Activated CD8-positive, alpha-beta T cell treated with anti-CD3 and anti-CD28 coated beads, Interleukin-2, amount 10 ng/mL, durations not matched to agents 7 days and 5 days (primary cell): ENCODE results near the gene SOX1. TPM values are rescaled to one million over a fixed set of nuclear protein-coding genes. Genes with fewer than 3 reads are reported as not detected.

Experiments used
- ATAC-seq: fragments of 150-1000 bp; cut with Tn5 transposase; one replicate; pipeline ENCODE4 v1.10.0; 2021; ENCODE audit warnings: moderate library complexity
- CTCF ChIA-PET: fragments of 350-600 bp; sonication (Branson Sonifier 250); formaldehyde crosslinking; loops from one replicate; lab custom pipeline; 2021; ENCODE audit warnings: antibody characterized with exemption; lab: Charles Lee
- POLR2A ChIA-PET: fragments of 350-600 bp; sonication (Branson Sonifier 250); formaldehyde crosslinking; loops from one replicate; lab custom pipeline; 2021; ENCODE audit warnings: antibody characterized with exemption; lab: Charles Lee
- DNase-seq: peaks from one replicate; pipeline ENCODE4 v3.0.0-alpha.2; 2020
- H3K27ac Mint-ChIP-seq: one replicate; pipeline ENCODE4 v1.8.0; 2021; ENCODE audit warnings: mild to moderate bottlenecking, mixed read lengths
- H3K27me3 Mint-ChIP-seq: one replicate; pipeline ENCODE4 v1.8.0; 2021; ENCODE audit warnings: low read depth, mixed read lengths
- H3K36me3 Mint-ChIP-seq: one replicate; pipeline ENCODE4 v1.8.0; 2021; ENCODE audit warnings: low read depth, mixed read lengths
- H3K4me1 Mint-ChIP-seq: one replicate; pipeline ENCODE4 v1.8.0; 2021; ENCODE audit warnings: low read depth, mixed read lengths
- H3K4me3 Mint-ChIP-seq: one replicate; pipeline ENCODE4 v1.8.0; 2021; ENCODE audit warnings: mild to moderate bottlenecking, mixed read lengths
- H3K9me3 Mint-ChIP-seq: one replicate; pipeline ENCODE4 v1.8.0; 2022; ENCODE audit warnings: mixed read lengths; ENCODE audit not compliant: insufficient read depth
- total RNA-seq, 2 experiments: library from RNA; stranded (reverse); gene quantifications; one replicate each; pipeline ENCODE4 v1.2.3, GENCODE V29; 2021

The SOX1 gene
- total RNA-seq, 2 experiments from 2014 or later, result not detected

- Mint-ChIP-seq H3K27me3 (peaks cover 57% of the 10 kb centered on the region), H3K4me3 (peak overlapping the region; percentile 54), H3K4me1 (no peaks in the 10 kb centered on the region), H3K27ac (peak overlapping the region; percentile 79), H3K36me3 (peaks cover 24% of the 10 kb centered on the region), H3K9me3 (peaks cover 17% of the 10 kb centered on the region)
- ChIA-PET CTCF (no interaction called here), POLR2A (no interaction called here)
- ATAC-seq (no peak), DNase-seq (no peak)
These were observed 1.7 kb downstream of the SOX1 start for GRCh38 chr13:112068540-112069060.

DNA sequence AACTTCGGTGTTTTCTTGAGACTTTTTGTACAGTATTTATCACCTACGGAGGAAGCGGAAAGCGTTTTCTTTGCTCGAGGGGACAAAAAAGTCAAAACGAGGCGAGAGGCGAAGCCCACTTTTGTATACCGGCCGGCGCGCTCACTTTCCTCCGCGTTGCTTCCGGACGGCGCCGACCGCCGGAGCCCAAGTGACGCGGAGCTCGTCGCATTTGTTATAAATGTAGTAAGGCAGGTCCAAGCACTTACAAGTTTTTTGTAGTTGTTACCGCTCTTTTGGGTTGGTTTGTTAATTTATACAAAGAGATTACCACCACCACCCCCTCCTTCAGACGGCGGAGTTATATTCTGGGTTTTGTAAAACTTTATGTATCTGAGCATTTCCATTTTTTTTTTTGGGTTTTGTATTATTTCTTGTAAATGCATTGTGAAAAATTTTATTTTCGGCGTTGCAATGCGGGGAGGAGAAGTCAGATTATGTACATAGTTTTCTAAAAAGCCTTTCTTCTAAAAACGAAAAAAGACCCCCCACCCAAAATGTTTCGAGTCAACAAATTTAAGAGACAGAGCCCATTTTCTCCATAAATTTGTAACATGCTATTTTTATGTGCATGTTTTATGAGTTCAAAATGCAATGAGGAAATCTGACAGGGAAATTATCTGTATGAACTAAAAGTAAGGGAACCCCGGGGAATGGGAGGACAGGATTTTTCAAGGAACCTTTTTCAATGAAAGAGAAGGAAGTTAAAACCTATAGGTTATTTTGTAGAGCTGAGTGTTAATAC, 2.3 kb downstream of the SOX1 start:
- CTCF ChIA-PET, result no interaction called here

DNA sequence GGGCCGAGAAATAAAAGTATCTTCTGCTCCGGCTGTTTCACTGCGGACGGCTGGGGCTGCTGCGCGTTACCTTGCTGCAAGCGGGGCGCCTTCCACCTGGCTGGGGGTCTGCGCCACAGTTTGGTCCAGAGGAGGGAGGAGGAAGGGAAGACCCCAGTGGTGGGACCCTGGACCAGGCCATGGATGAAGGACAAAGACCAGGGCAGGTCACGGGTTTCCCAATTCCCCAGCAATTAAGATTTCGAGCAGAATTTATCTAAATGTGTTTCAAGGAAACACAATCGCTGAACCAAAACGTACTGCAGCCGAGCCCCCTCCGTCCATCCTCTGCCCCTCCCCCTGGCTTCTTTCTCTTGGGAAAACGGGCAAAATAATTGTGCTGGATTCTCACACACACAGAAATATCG, 2.9 kb downstream of the SOX1 start:
- H3K9me3 Mint-ChIP-seq, result peaks cover 17% of the 10 kb centered on the region
- peaks cover 27% of the 10 kb centered on the region for H3K36me3 Mint-ChIP-seq
- no peaks in the 10 kb centered on the region for H3K4me1 Mint-ChIP-seq
- peak overlapping the region; percentile 54 for H3K4me3 Mint-ChIP-seq
- ChIA-PET POLR2A (no interaction called here), CTCF (no interaction called here)
- DNase-seq (no peak), ATAC-seq (no peak)
- H3K27me3 Mint-ChIP-seq, result peaks cover 59% of the 10 kb centered on the region
- peak overlapping the region; percentile 12 for H3K27ac Mint-ChIP-seq

More for the DNA sequence above, 2.3 kb downstream of the SOX1 start:
- peaks cover 17% of the 10 kb centered on the region for H3K9me3 Mint-ChIP-seq
- H3K27me3 Mint-ChIP-seq, result peaks cover 57% of the 10 kb centered on the region
- H3K27ac Mint-ChIP-seq, result peak overlapping the region; percentile 79
- DNase-seq, result no peak
- POLR2A ChIA-PET, result no interaction called here
- H3K4me3 Mint-ChIP-seq, result peak overlapping the region; percentile 54
- ATAC-seq, result no peak
- H3K4me1 Mint-ChIP-seq, result no peaks in the 10 kb centered on the region
- peaks cover 27% of the 10 kb centered on the region for H3K36me3 Mint-ChIP-seq

GRCh38 chr13:112071102-112071722, 4.3 kb downstream of the SOX1 start:
- peaks cover 20% of the 10 kb centered on the region for H3K36me3 Mint-ChIP-seq
- H3K27ac Mint-ChIP-seq, result peak overlapping the region; percentile 55
- DNase-seq (no peak), ATAC-seq (no peak)
- H3K27me3 Mint-ChIP-seq, result peaks cover 59% of the 10 kb centered on the region
- POLR2A ChIA-PET, result no interaction called here
- no peaks in the 10 kb centered on the region for H3K4me1 Mint-ChIP-seq
- CTCF ChIA-PET, result no interaction called here
- H3K9me3 Mint-ChIP-seq, result peaks cover 17% of the 10 kb centered on the region
- H3K4me3 Mint-ChIP-seq, result peak overlapping the region; percentile 49

DNA sequence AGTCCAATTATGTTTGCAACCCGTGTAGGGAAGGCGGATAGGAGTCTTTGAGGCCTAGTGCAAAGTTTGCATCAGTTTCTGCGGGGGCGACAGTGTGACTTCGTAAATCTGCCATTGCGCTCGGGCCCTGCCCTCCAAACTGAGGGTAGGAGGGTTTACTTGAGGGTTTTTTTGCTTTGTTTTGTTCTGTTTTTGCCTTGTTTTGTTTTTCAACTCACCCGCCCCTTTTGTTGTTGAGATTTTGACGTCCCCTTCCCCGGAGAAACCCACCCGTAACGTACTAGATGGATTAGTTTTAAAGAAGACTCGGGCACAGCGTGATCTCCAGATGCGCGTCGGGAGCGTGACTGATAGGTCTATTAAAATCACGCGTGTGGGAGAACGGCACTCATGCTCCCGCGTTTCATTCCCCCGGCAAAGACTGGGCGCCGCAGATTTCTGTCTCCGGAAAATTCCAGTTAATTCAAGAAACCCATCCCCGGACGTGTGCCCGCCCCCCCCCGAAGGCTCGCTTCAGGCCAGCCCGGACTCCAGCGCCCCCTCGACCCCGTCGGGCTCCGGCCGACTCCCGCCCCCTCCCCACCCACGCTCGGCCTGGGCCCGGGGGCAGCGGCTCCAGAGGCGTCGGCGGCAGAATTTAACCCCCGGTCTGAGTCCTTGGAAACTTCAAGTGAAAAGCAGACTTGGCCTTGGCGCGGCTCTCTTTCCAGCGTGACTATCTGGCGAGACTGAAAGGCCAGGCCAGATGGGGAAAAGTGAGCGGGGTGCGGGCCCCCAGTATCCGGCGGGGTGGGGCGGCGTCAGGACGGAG, 5.0 kb downstream of the SOX1 start:
- Mint-ChIP-seq H3K4me1 (no peaks in the 10 kb centered on the region), H3K9me3 (peaks cover 17% of the 10 kb centered on the region), H3K27me3 (peaks cover 61% of the 10 kb centered on the region), H3K27ac (peak overlapping the region; percentile 55), H3K36me3 (peaks cover 20% of the 10 kb centered on the region), H3K4me3 (peak overlapping the region; percentile 49)
- POLR2A ChIA-PET, result no interaction called here
- ATAC-seq (no peak), DNase-seq (no peak)
- CTCF ChIA-PET, result no interaction called here

GRCh38 chr13:112072534-112073244, 5.7 kb downstream of the SOX1 start:
- H3K36me3 Mint-ChIP-seq, result peaks cover 20% of the 10 kb centered on the region
- H3K27ac Mint-ChIP-seq, result no peak overlapping the region
- H3K9me3 Mint-ChIP-seq, result peaks cover 17% of the 10 kb centered on the region
- no peak overlapping the region for H3K4me3 Mint-ChIP-seq
- ChIA-PET POLR2A (no interaction called here), CTCF (no interaction called here)
- ATAC-seq (no peak), DNase-seq (no peak)
- no peaks in the 10 kb centered on the region for H3K4me1 Mint-ChIP-seq
- peaks cover 61% of the 10 kb centered on the region for H3K27me3 Mint-ChIP-seq

DNA sequence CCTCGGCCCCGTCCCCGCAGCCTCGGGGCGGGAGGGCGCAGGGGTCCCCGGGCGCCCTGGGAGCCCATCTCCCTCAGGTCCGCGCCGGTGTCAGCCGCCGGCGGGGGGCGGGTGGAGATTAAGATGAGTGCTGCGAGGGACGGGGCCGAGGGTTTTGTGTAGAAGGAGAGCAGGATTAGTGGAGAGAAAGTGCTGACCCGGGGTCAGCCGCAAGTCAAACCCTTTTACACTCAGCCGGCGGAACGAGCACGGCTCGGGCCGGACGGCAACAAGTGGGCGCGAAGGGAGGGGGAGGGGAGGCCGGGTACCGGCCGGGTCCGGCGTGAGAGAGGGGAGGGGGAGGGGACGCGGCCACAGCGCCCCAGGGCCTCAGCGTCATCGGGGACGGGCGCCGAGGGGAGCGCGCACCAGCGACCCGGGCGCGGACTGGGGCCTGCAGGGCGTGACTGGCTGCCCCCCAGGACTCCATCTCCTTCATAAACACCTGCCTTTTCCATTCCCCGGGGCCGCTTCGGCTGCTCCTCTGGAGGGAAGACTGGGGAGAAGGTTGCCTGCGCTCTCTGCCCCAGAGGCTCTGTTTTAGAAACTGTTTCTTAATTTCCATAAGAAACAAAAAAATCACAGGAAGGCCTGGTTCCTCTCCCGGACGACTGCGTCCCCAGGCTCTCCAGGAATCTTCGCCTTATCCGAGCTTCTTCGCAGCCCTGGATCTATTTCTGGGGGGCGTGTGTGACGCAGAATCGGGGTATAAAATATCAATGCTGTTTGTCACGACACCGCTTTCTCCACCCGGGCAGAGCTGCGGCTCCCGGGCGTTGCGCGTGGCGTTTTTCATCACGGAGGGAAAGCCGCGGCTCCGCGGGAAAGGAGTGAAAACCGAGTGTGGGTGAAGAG, 6.5 kb downstream of the SOX1 start:
- peak overlapping the region; percentile 34 for H3K4me3 Mint-ChIP-seq
- POLR2A ChIA-PET, result no interaction called here
- peaks cover 64% of the 10 kb centered on the region for H3K27me3 Mint-ChIP-seq
- H3K9me3 Mint-ChIP-seq, result peaks cover 17% of the 10 kb centered on the region
- DNase-seq (no peak), ATAC-seq (no peak)
- peak overlapping the region; percentile 57 for H3K27ac Mint-ChIP-seq
- H3K4me1 Mint-ChIP-seq, result no peaks in the 10 kb centered on the region
- CTCF ChIA-PET, result no interaction called here
- H3K36me3 Mint-ChIP-seq, result peaks cover 20% of the 10 kb centered on the region

DNA sequence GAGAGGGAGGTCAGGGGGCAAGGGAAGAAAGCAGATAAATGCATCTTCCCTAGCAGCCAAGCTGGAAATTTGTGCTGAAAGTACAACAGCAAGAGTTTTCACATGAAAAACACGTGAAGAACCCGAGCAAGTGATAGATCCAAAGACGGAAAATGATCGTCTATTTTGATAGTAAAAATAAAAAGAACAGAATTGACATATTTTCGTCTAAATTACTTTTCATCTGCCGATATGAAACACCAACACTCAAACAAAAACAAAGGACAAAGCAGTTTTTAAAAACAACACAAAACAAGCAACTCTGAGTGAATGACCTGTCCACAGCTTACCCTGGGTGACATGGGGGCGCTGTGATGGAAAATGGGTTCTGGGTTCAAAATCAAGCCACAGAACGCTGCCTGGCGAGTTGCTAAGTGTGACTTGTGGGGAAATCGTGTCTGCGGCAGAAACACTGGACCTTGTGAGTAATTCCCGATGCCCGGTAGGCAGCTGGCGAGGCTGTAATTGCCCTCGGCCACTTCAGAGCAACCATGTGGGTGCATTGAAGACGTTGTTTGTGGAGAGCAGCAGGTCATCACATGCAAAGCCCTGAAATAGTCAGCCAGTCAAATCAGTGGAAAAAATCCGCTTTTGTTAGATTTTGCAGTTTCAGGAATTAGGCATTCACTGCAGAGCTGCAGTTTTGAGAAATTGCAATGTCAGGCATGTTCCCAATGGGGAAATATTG, 7.4 kb downstream of the SOX1 start:
- H3K9me3 Mint-ChIP-seq, result peaks cover 12% of the 10 kb centered on the region
- H3K27me3 Mint-ChIP-seq, result peaks cover 58% of the 10 kb centered on the region
- CTCF ChIA-PET, result no interaction called here
- H3K4me3 Mint-ChIP-seq, result peak overlapping the region; percentile 34
- H3K4me1 Mint-ChIP-seq, result no peaks in the 10 kb centered on the region
- H3K36me3 Mint-ChIP-seq, result peaks cover 15% of the 10 kb centered on the region
- no peak for DNase-seq
- POLR2A ChIA-PET, result no interaction called here
- ATAC-seq, result no peak
- peak overlapping the region; percentile 57 for H3K27ac Mint-ChIP-seq

DNA sequence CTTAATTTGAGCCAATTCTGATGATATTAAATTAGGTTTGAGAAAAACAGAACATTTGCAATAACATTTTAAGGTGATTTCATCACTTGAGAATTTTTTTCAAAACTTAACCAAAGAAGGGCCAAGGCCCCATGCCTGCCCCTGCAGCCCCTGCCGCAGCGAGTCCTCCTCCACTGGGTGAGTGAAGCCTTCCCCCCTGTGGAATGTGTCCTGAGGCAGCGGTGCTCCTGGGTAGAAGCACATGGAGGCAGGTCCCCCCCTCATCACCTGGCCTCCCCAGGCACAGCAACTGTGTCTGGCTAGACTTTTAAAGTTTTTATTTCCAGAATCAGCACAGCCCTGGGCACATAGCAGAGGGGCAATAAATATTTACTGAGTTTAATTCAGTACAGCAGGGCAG, 10.8 kb downstream of the SOX1 start:
- Mint-ChIP-seq H3K9me3 (no peaks in the 10 kb centered on the region), H3K36me3 (peaks cover 3% of the 10 kb centered on the region), H3K4me1 (no peaks in the 10 kb centered on the region), H3K27me3 (peaks cover 39% of the 10 kb centered on the region), H3K4me3 (no peak overlapping the region), H3K27ac (no peak overlapping the region)
- DNase-seq (no peak), ATAC-seq (no peak)
- ChIA-PET CTCF (no interaction called here), POLR2A (no interaction called here)

DNA sequence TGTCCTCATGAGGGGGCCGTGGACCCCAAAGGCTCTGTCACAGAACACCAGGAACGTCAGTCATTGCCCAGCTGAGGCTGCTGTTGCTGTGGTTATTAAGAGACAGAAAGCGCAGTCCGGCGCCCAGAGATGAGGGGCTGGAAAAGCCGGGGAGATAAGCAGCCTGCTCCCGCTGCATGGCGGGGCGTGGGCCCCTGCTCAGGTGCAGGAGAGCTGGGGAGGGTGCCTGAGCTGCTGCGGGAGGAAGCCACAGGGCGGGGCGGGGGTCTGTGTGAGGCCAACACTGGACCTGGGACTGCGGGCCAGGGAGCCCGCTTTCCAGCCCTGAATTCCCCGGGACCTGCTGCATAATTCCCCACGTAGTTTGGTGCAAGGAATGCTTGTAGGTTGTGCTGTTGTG, 11.3 kb downstream of the SOX1 start:
- H3K4me3 Mint-ChIP-seq, result no peak overlapping the region
- CTCF ChIA-PET, result no interaction called here
- peaks cover 37% of the 10 kb centered on the region for H3K27me3 Mint-ChIP-seq

More for the DNA sequence above, 11.3 kb downstream of the SOX1 start:
- POLR2A ChIA-PET, result no interaction called here
- Mint-ChIP-seq H3K9me3 (no peaks in the 10 kb centered on the region), H3K4me1 (no peaks in the 10 kb centered on the region), H3K27ac (no peak overlapping the region), H3K36me3 (peaks cover 3% of the 10 kb centered on the region)
- DNase-seq (no peak), ATAC-seq (no peak)
